GM18517 (cell line): ENCODE data around the gene NUDT1.
A peak's percentile ranks its signal among the peaks of the same experiment; 100 is the strongest.

Experiments used
- ATAC-seq: cut with Tn5 transposase; IDR thresholded peaks from one replicate; pipeline ENCODE4 v1.9.1; 2021; ENCODE audit warnings: mild to moderate bottlenecking, moderate library complexity; ENCODE audit not compliant: unreplicated experiment

The NUDT1 gene

DNA sequence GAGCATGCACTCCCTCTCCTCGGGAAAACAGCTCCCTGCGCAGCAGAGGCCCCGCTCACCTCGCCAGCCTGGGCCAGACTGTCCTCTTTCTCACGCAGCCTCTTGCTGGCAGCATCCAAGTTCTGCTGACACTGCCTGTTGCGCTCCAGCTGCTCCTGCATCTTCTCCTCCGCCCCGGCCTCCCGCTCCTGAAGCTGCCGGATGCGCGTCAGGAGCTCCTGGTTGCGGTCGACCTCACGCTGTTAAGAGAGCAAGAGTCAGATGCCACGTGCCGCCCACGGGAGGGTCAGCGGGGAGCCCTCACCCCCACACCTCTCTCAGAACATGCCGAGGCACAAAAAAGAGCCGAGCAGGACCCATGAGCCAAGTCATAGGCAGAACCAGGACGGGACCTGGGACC lies 19.5 kb upstream of the NUDT1 start:
- no peak for ATAC-seq

DNA sequence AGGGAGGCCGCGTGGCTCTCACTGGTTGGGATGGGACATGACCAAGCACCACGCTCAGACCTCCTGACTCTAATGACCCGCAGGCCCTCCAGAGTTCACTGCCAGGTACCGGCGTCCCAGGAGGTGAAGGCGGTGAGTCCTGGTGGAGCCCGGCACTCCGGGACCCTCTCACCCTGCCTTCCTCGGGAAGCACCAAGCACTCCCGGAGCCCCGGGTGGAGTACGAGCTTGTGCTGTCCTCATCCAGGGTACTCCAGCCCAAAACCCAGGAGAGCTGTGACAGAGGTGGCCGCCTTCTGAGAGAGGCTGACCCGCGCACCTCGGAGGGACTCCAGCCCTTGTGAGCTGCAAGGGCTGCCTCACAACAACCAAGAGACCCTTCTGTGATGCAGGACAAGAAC lies 18.7 kb upstream of the NUDT1 start:
- no peak for ATAC-seq

DNA sequence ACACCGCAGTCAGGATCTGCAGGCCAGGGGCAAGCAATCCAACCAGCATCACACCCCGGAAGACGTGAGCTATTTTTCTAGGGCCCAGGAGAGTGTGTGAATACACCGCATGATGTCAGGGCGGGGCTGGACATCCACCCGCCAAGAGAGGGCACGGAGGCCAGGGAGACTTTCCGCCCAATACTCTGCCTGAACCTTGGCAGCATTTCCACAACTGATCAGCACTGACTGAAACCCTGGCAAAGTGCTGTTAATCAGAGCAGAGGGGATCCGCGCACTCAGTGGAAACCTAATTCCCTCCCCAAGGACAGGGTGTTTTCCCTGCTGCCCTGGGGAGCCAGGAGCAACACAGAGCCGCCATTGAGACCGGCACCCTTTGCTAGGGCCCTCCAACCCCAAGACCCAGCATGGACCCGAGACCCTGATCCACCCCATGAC lies 17.5 kb upstream of the NUDT1 start:
- no peak for ATAC-seq

DNA sequence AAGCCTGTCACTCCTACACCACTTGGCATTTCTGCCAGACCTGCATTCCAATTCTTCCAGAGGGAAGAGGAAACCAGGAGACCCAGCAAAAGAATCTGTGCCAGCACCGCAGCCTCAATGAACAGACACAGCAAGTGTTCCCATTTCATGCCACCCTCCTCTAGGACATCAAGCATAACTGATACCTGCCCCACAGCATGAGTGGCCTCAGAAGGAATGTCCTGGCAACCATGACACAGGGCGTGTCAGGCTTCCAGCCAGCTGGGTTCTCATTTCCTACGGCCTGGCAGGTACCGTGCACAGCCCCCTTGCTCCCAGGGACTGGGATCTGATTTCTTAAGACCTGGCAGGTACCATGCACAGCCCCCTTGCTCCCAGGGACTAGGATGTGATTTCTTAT lies 17.1 kb upstream of the NUDT1 start:
- no peak for ATAC-seq

GRCh38 chr7:2225336-2225735 lies 16.7 kb upstream of the NUDT1 start:
- no peak for ATAC-seq

DNA sequence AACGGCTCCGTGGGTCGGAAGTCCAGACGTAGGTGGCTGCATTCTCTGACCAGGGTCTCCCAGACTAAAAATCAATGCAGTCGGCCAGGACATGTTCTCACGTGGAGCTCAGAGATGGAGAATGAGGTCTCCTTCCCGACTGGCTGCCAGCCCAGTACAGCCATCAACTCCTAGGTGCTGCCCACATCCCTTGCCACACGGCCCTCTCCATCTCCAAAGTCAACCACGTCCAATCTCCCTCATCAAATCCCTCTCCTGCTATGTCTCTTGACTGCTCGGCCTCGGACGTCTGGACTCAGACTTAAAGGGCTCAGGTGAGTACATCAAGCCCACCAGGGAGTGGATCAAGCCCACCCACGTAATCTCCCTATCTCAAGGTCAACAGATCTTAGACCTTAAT lies 16.2 kb upstream of the NUDT1 start:
- no peak for ATAC-seq

DNA sequence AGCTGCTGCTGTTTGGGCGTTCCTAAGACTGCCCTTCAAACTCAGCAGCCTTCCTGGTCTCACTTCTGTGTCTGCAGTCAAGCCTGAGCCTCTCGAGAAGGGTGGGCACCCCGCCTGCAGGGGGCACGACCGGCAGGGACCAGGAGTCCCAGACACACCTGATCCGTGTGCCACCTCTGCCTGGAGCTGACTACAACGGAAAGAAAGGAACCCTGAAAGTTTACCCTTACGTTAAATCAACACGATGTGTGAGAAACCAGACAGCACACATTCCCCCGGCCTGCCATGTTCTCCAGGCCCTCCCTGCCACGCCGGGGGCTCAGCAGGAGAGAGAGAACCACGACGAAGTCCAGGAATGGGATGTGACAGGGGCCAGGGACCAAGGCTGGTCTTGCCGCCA lies 14.3 kb upstream of the NUDT1 start:
- ATAC-seq, result no peak

GRCh38 chr7:2228921-2229320 lies 13.1 kb upstream of the NUDT1 start:
- ATAC-seq, result no peak

GRCh38 chr7:2229467-2229866 lies 12.6 kb upstream of the NUDT1 start:
- ATAC-seq, result no peak

DNA sequence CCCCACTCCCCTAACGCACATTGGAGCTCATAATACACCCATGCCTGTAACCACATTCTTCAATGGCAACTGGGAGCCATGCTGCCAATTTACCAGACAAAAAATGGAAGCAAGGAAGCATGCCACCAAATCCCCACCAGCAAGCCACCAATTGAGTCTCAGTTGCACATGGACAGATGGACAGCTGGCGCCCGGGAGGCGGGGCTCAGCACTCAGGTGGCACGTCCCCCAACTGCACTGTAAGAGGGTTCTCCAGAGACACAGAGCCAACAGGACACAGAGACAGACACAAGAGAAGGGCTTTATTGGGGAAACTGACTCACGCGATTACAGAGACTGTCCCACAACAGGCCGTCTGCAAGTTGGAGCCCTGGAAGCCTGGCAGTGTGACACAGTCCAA lies 11.8 kb upstream of the NUDT1 start:
- no peak for ATAC-seq

- ATAC-seq, result no peak
Observed at GRCh38 chr7:2230882-2231281, 11.1 kb upstream of the NUDT1 start.

GRCh38 chr7:2231992-2232765 lies 9.8 kb upstream of the NUDT1 start:
- peak; percentile 29 for ATAC-seq

DNA sequence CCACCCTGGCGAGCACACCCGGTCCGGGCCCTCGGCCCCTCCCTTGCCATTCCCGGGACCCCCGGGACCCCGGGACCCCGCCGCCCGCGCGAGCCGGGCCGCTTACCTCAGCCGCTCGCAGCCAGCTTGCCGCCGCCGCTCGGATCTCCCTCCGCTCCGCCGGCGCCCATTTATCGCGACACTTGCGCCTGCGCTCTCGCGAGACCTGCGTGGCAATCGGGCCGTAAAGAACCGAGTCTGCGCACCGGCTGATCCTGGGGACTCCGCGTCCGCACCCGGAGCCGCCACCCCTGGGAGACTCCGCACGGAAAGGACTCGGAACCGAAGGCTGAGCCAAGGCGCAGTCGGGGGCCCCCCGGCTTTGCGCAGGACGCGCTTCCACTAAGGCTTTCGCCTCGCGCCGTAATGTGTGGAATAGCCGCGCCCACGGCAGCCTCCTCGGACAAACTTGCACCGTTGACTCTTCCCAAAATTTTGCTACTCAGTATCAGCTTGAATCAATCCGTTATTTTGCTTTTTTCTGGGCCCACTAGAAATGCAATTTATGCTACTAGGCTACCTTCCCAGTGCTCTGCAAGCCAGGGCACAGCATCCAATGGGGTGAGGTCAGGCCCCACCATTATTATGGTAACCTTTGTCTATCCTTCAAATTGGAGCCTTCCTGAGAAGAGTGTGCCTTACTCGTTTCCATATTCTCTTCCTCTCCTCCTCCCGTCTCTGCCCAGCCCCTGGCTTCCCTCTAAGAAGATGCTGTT lies 9.1 kb upstream of the NUDT1 start, which contains the start of gene MAD1L1:
MAD1L1 (minus strand) TSS at position 180 of the 755 bp plus-strand sequence. CDS start 2,812 bp downstream, outside the sequence.
- peak; percentile 59 for ATAC-seq

GRCh38 chr7:2233926-2234325 lies 8.1 kb upstream of the NUDT1 start:
- no peak for ATAC-seq

DNA sequence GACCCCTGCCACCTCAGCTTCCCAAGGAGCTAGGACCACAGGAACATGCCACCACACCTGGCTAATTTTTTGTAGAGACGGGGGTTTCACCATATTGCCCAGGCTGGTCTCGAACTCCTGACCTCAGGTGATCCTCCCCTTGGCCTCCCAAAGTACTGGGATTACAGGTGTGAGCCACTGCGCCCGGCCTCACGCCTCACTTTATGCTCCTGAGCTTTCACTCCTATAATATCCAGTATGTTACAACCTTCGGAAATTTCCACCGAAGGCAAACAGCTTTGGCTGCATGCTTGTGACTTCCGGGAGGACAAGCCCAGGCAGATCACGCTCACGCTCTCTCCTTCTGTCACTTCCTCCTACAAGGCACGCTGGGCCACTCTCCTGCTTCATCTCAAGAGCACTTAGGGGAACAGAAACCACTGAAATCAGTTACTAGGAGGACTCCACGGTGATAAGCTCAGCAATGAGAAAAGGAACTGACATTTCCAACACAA lies 4.9 kb upstream of the NUDT1 start:
- peak; percentile 73 for ATAC-seq

DNA sequence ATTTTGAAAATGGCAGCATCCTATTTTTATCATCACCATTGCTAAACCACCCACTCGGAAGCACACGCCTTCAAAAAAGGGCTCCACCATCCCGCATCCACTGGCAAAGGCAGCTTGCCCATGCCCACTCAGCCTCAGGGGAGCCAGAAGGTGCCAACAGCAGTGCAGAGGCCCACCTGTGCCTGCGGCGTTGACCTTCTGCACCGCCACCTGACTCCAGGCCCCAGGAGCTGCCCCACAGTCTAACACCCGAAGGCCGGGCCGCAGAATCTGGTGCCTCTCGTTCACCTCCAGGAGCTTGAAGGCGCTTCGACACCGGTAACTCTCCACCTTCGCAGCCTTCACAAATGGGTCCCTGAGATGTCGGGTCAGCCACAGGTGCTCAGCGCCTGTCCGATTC lies 2.8 kb upstream of the NUDT1 start:
- no peak for ATAC-seq

- no peak for ATAC-seq
Observed at GRCh38 chr7:2242541-2243429, 759 bp downstream of the NUDT1 start.

DNA sequence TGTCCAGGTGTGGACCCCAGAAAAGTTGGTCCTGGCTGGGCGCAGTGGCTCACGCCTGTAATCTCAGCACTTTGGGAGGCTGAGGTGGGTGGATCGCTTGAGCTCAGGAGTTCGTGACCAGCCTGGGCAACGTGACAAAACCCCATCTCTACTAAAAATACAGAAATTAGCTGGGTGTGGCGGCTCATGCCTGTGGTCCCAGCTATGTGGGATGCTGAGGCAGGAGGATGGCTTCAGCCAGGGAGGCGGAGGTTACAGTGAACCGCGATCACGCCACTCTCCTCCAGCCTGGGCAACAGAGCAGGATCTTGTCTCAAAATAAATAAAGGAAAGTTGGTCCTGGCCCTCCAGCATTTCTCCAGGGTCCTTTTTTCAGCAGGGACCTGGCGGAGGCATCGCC lies 1.4 kb downstream of the NUDT1 start:
- ATAC-seq, result no peak

GRCh38 chr7:2244404-2244995 lies 2.5 kb downstream of the NUDT1 start:
- ATAC-seq, result no peak

DNA sequence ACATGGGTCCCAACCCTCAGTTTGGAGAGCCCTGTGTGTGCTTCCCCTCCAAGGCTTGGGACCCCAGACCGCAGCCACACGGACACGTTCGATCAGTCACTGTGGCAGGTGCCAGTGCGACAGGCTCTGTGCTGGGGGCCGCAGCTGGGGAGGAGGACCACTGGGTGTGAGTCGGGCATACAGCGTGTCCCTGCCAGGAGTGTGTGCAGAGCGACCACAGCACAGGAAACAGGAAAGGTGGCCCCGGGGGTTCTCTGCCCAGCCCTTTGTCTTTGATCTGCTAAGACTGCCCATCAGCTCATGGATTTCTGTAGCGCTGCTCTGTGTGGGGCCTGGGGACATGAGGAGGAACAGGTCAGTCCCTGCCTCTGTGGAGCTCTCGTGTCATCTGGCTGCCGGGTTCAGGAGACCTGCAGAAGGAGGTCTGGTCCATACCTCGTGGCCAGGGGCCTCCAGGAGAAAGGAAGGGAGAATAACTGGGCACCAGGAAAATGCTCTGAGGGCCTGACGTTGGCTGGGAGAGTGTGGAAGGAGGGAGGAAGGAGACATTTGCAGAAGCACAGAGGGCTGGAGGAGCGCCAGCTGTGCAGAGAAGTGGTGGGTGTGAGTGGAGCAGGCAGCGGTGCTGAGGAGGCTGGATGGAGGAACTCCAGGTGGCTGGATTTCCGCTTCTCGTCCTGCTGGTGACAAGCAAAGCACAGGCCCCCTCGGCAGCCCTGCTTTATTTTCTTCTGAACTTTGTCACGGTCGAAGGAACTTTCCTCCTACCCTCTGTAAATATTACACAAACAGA lies 4.1 kb downstream of the NUDT1 start:
- no peak for ATAC-seq
